GM21515 (cell line): ENCODE data around the gene KIAA0232.

Experiments used
- ATAC-seq: cut with Tn5 transposase; IDR thresholded peaks from one replicate; pipeline ENCODE4 v1.9.1; 2021; ENCODE audit not compliant: unreplicated experiment

The KIAA0232 gene, protein sequence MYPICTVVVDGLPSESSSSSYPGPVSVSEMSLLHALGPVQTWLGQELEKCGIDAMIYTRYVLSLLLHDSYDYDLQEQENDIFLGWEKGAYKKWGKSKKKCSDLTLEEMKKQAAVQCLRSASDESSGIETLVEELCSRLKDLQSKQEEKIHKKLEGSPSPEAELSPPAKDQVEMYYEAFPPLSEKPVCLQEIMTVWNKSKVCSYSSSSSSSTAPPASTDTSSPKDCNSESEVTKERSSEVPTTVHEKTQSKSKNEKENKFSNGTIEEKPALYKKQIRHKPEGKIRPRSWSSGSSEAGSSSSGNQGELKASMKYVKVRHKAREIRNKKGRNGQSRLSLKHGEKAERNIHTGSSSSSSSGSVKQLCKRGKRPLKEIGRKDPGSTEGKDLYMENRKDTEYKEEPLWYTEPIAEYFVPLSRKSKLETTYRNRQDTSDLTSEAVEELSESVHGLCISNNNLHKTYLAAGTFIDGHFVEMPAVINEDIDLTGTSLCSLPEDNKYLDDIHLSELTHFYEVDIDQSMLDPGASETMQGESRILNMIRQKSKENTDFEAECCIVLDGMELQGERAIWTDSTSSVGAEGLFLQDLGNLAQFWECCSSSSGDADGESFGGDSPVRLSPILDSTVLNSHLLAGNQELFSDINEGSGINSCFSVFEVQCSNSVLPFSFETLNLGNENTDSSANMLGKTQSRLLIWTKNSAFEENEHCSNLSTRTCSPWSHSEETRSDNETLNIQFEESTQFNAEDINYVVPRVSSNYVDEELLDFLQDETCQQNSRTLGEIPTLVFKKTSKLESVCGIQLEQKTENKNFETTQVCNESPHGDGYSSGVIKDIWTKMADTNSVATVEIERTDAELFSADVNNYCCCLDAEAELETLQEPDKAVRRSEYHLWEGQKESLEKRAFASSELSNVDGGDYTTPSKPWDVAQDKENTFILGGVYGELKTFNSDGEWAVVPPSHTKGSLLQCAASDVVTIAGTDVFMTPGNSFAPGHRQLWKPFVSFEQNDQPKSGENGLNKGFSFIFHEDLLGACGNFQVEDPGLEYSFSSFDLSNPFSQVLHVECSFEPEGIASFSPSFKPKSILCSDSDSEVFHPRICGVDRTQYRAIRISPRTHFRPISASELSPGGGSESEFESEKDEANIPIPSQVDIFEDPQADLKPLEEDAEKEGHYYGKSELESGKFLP (N-terminal part only)

DNA sequence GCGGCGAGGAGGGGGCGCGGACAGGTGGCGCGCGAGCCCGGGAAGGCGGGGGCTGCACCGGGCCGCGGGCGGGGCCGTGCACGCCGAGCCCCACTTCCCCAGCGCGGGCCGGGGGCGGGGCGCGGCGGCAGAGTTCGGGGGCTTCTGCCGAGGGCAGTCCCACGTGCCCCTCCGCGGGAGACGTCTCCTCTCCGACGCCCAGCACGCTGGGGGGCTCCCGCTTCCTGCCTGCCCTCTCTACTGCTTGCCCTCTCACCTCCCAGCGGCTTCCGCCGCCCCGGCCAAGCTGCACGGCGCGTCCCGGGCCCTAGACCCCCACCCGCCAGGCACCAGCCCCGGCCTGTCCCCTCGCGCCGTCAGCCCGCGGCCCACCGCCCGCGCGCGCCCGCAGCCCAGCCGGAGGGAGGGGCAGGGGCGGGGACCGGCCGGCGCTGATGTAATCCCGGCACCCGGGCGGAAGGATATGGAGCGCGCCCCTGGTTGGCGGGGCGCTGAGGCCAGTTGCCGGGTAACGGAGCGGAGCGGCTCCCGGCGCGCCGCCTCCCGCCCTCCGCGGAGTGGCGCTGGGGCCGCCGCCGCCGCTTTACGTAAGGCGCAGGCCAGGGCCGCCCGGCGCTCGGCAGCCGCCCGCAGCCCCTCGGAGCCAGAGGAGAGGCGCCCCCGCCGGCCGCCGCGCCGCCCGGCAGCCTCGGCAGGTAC, at the start of gene KIAA0232:
Gene KIAA0232 (plus strand): TSS at position 581 of the 699 bp plus-strand sequence. CDS start 41,727 bp downstream, outside the sequence.
- ATAC-seq = peak; percentile 65

DNA sequence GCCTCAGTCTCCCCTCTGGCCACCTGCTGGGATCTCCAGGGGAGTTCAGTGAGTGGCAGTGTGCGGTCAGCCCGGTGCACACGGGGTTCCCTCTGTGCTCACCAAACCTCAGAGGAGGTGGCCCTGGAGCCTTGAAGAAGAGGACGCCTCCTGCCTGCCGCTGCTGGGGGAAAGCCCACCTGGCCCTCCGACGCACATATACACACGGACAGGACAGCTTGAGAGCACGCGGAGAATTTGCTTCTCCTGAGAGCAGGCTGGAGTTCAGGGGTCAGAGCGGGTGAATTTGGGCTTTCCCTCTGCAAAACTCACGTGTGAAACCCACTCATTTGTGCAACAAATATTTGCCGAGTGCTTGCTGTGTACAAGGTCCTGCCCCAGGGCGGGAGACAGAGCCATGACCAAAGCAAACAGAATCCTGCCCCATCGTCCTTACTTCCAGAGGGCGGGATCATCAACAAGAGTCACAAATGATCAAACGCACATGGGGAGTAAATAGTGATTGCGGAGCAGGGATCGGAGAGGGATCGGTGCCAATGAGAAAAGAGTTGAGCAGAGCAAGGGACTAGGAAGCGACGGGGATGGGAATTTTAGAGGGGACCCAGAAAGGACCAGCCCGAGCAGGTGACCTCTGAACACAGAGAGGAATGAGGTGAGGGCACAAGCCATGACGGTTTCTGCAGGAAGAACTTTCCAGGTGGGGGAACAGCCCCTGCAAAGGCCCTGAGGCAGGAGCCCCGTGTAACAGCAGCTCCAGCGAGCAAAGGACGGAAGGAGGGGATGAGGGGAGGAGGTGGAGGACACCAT, 49.0 kb upstream of the KIAA0232 start:
- ATAC-seq = no peak

DNA sequence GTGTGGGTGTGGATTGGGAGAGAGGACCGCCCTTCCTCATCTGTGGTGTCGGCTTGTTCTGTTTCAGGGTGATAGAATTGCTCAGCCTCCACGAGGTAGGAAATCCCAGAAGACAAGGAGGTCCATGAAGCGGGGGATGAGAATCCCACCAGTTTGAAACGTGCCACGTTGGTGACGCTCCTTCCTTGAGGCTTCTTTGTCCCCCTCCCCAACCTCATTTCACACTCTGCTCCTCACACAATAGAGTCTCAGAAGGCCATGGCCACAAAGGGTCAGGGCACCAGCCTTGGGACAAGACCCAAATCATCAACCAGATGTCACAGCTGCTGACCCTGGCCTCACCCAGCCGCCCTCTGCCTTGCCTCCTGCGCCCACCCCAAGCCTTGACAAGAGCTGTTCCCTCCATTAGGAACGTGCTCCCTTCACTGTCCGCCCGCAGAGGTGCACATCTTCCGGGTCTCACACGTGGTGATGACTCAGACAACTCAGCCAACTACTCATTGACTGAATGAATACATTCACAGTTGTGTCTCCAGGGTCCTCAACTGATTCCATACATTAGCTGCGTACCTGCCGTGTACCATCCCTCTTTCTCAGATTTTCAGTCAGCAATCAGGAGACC, 48.3 kb upstream of the KIAA0232 start:
- no peak for ATAC-seq

DNA sequence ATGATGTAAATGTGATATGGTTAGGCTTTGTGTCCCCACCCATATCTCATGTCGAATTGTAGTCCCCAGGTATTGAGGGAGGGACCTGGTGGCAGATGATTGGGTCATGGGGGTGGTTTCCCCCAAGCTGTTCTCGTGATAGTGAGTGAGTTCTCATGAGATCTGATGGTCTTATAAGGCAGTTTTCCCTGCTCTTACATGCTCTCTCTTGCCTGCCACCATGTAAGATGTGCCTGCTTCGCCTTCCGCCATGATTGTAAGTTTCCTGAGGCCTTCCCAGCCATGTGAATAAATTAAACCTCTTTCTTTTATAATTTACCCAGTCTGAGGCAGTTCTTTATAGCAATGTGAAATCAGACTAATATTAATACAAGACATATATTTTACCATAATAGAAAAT, 42.6 kb upstream of the KIAA0232 start:
- ATAC-seq = no peak

DNA sequence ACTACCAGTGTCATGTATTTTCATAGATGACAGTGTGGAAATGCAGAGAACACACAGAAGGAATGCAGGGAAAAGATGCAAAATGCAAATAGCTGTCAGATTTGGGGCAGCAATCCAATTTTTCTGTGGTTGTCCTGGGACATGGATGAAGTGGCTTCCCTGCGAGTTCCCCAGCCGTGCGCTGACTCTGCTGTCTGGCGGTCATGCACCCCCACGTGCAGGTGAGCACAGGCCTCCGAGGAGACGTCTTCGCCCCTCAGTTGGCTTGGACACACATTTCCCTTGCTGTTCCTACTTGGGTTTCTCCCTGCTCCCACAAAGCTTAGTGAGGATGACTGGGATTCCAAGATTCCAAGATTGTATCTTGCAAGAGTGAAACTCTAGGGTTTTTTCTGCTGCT, 42.2 kb upstream of the KIAA0232 start:
- no peak for ATAC-seq

DNA sequence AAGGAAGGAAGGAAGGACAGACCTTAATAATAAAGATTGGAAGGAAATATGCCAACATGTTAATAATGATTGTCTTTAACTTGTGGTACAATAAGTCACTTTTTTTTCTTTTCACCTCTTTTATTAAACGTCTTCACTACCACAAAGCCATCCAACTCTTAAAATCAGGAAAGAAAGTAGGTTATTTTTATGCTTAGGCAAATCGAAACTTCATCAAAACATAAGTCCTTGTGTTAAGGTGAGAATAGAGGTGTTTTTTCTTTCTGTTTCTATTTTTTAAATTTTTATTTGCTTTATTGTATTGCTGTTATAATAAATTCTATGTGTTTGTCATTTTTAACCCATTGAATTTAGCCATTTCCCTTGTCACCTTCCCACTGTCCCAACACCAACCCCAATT, 40.0 kb upstream of the KIAA0232 start:
- ATAC-seq = no peak

DNA sequence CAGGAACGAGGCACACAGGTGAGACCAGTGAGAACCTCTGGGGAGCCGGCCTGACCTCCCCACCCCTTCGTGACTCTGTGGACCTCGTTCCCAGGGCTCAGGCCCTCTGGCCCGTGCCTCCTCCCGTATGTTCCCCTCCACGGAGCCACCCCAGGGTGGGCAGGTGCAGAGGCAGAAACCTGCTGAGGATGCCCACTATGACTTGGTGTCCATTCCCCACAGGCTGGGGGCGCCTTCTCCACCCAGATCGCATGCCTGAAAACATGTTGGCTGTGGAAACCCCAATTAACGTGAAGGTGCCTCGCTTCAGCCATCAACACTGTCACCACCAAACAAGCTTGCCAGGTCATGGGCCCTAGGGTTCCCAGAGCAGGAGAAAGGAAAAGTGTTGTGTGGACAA, 39.5 kb upstream of the KIAA0232 start:
- ATAC-seq = no peak

DNA sequence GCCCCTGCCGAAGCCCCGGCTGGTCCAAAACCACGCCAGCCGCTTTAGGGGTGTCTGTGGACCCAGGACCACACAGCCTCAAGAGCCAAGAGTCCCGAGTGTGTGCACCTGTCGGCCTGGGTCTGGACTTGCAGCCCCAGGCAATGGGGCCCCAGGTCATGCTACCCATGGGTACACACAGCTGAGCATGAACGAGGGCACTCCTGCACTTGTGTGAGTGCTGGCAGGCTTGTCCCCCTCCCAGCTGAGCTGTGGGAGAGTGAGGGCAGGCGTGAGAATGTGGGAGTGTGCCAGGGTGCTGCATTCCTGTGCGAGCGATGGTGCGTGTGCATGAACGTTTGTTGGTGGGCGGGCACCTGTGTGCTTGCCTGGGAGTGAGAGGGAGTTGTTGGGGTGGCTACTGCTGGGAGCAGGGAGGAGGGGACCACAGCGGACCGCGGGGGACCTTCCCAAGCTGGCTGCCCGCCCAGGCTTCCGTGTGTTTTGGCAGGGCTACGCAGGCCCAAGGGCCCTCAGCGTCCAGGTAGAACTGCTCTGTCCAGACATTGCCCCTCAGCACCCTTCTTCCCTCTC, 35.7 kb upstream of the KIAA0232 start:
- ATAC-seq = no peak

DNA sequence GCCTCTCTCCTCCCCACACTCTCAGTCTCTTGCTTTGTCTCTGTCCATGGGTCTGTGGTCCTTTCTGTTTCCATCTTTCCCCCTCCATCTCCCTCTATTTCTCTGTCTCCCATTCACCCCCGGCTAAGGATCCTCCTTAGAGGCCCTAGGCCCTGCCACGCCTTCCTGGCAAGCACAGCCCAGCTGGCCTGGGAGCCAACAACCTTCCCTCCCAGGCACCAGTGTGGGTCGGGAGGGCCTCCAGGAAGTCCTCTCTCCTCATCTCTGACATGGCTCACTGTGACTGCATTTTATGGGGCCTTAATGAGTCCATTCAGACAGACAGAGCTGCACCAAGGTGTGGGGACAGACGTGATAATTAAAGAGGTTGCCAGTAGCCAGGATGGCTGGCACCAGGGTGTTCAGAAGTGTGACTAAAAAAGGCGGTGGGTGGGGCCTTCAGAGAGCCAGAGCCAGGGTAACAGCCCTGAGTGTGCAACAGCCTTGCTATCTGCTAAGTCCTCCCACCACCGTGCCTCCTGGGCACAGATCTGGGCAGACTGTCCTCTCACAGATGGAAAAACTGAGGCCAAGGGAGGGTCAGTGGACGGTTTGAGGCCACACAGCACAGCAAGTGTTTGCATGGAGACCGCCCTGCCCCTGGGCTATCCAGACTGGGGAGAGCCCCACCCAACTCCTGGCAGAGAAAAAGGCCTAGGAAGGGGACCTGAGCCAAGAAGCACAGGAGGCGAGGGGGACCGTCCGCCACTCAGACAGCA, 35.1 kb upstream of the KIAA0232 start:
- no peak for ATAC-seq

DNA sequence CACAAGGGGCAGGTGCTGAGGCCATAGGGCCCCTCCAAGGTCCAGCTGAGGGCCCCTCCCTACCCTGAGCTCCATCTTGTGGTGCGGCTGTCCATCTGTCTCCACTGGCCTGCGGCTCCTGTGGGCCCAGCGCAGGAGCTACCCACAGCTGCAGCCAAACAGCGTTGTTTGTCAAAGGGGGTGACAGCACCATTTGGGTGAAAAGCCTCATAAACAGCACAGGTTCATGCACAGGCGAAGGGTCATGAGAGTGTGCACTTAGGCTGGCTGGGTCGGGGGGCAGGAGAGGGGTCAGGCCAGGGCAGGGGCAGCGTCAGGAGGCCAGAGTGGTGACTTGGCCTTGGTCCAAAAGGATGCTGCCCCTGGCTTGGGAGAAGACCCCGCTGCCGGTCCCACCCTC, 34.2 kb upstream of the KIAA0232 start:
- ATAC-seq = no peak

DNA sequence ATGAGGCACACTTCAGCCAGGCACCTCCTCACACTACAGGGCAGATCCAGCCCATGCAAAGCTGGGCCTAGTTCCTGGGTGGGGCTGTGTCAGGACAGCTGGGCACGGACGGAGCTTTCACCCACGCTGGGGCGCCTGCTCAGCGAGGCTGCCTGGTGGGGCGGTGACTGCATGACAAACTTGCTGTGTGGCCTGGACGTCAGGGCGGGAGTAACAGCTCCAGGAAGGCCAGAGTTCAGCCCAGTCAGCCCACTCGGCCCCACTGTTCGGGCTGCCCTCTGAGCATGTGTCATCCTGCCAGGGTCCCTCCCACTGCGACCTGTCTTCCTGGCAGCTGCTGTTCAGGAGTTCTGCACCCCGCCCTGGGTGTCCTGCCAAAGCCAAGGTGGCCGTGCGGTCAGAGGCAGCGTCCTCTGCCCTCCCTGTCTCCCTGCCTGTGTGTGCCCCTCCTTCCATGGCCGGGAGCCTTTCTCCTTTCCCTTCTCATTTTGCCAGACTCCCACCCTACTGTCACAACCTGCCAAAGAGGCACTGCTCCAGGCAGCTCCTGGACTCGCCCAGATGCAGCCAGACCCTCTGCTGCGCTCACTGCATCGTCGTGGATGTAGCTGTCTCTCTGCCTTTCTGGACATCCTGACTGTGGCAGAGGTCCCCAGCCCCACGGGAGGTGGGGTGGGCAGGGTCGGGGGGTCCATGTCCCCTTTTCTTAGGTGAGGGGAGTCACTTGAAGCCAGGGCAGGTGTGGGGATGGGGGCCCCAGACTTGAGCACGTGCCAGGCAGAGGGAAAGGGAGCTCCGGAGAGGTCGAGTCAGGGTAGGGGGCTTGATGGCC, 33.0 kb upstream of the KIAA0232 start:
- no peak for ATAC-seq

DNA sequence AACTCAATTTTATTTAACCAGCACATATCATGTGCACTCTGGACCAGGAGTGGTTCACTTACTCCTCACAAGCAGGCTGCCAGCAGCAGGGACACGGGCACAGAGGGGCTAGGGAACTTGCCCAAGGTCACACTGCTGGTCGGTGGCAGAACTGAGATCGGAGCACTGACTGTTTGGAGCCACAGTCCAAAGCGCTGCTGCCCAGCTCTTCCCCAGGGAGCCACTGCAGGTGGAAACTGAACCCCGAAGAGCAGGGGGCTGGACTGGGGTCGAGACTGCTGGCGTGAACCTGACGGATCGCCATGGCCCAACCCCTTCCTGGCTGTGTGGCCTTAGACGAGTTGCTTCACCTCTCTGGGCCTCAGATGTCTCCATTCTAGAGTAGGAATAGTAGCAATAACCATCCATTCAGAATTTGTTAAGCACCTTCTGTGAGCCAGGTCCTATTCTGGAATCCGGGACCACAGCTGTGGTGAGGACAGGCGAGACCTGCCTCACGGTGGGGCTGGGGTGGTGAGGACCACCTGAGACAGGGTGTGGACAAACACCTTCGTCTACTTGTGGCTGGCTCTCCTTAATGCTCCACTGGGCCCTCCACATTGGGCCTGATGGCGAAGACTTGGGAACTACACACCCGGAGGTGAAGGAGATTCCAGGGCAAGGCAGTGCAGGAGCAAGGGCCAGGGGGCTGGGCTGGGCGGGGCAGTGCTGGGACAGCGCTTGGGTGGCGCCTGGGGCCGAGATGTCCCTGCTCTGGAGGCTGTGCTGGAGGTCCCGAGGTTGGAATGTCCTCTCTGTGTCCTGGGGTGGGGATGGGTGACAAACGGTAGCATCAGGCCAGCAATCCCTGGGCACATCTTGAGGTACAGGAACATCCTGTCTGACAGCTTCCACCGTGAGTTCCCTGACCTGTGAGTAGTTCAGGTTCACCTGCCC, 32.0 kb upstream of the KIAA0232 start:
- no peak for ATAC-seq

DNA sequence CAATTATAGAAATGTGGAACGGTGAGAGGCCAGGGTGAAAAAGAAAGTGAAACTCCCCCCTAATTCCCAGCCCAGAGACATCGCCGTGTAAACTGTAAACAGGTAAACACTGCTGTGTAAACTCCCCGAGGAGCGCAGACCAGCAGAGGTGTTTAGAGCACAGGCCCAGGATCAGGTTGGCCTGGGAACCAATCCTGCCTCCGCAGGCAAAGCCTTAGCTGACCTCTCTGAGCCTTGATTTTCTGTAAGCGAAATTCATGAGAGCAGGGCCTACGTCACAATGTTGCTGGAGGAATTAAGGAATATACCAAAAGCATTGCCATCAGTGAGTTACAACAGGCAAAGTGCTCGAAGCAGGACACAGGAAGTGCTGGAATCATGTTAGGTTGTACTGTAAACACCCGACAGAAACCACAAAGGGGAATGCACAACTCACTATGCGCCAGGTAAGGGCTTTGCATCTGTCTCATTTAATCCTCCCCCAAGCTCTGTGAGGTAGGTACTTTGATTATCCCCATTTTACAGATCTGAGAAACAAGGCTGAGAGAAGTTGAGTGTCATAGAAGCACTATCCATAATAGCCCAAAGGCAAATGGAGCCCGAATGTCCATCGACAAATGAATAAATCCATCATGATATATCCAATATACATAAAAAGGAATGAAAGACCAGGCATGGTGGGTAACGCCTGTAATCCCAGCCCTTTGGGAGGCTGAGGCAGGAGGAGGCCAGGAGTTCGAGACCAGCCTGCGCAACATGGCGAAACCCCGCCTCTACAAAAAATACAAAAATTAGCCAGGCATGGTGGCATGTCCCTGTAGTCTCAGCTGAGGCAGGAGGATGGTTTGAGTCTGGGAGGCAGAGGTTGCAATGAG, 30.7 kb upstream of the KIAA0232 start:
- ATAC-seq = no peak

DNA sequence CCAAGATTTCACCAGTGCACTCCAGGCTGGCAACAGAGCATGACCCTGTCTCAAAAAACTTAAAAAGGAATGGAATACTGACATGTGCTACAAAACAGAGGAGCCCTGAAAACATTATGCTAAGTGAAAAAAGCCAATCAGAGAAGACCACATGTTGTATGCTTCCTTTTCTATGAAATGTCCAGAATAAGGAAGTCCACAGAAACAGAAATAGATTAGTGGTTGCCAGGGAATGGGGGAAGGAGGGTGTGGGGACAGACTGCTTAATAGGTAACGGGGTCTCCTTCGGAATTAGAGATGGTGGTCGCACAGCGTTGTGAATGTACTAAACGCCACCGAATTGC, 30.1 kb upstream of the KIAA0232 start:
- ATAC-seq = no peak

DNA sequence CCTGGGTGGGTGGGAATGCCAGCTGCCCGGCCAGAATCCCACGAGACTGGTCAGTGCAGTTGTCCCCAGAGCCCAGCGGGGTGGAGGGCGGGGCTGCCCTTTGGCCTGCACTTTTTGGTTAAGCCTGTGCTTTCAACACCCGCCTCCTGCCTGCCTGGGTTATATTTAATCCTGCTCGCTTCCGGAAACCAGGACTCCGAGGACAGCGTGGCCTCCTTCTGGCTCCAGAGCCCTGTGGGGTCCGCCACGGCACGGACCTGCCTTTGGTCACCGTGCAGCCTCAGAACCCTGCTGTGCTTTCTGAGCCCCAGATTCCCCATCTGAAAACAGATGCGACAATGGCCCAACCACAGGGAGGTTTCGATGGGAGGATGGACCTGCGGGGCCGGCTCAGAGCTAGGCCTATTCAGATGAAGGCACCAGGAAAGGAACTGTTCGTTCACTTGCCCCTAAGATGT, 29.4 kb upstream of the KIAA0232 start:
- ATAC-seq = no peak

DNA sequence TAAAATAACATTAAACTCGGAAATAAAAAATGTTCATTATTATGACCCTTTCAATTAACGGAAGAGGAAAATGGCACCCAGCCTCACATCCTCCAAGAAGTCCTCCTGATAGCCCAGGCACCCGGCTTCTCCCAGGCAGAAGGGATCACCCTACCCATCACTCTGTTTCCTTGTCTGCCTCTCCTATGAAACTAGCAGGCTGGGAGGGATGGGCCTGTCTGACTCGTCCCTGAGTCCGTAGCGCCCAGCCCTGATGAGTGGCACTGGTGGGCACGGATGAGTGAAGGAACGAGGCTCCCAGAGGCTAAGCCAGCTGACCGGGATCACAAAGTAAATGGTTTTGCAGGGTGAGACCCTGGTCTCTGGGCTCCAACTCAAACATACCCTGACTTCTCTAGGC, 28.6 kb upstream of the KIAA0232 start:
- ATAC-seq = no peak
